ENCODE results near the gene CACNB3. TPM values are rescaled to one million over a fixed set of nuclear protein-coding genes. Genes with fewer than 3 reads are reported as not detected.

The CACNB3 gene
- total and polyA plus RNA-seq, 2 donors: 8.3 to 10.4 TPM

- DNase-seq (ENCODE audit: low read depth in 6 of 9, low spot score in 9 of 9): no peak
- no peak overlapping the region for H3K27ac ChIP-seq (ENCODE audit: low read depth in 1 of 2, low read length in 1 of 2)
- peaks cover 20 to 22% of the 10 kb centered on the region in 2 donors for H3K36me3 ChIP-seq (ENCODE audit: control insufficient read depth in 2 of 2, insufficient read depth in 2 of 2, low read length in 1 of 2)
- no peaks in the 10 kb centered on the region for H3K9me3 ChIP-seq (ENCODE audit: control insufficient read depth in 2 of 2, insufficient read depth in 1 of 2, low read length in 1 of 2)
- peaks cover 0 to 4% of the 10 kb centered on the region in 2 donors for H3K27me3 ChIP-seq (ENCODE audit: control insufficient read depth in 2 of 2, insufficient read depth in 1 of 2, low read length in 1 of 2)
- H3K4me3 ChIP-seq (ENCODE audit: low read length in 2 of 2): no peak overlapping the region
- H3K4me1 ChIP-seq (ENCODE audit: control insufficient read depth in 2 of 2, insufficient read depth in 2 of 2, low read length in 2 of 2): peaks cover 2 to 6% of the 10 kb centered on the region in 2 donors
- 96% methylated on average over 11 of the region's 11 CpGs for WGBS
Observed at GRCh38 chr12:48823281-48823680, 5.0 kb downstream of the CACNB3 start.

GRCh38 chr12:48824112-48824511 lies 5.8 kb downstream of the CACNB3 start:
- Histone ChIP-seq H3K4me3 (ENCODE audit: low read length in 2 of 2) (no peak overlapping the region), H3K27me3 (ENCODE audit: control insufficient read depth in 2 of 2, insufficient read depth in 1 of 2, low read length in 1 of 2) (peaks cover 0 to 1% of the 10 kb centered on the region in 2 donors), H3K36me3 (ENCODE audit: control insufficient read depth in 2 of 2, insufficient read depth in 2 of 2, low read length in 1 of 2) (peaks cover 29 to 31% of the 10 kb centered on the region in 2 donors), H3K27ac (ENCODE audit: low read depth in 1 of 2, low read length in 1 of 2) (no peak overlapping the region), H3K4me1 (ENCODE audit: control insufficient read depth in 2 of 2, insufficient read depth in 2 of 2, low read length in 2 of 2) (peaks cover under 1 to 1% of the 10 kb centered on the region in 2 donors), H3K9me3 (ENCODE audit: control insufficient read depth in 2 of 2, insufficient read depth in 1 of 2, low read length in 1 of 2) (no peaks in the 10 kb centered on the region)
- no peak for DNase-seq (ENCODE audit: low read depth in 6 of 9, low spot score in 9 of 9)
- WGBS: 96% methylated on average over 12 of the region's 12 CpGs

GRCh38 chr12:48824905-48825304 lies 6.6 kb downstream of the CACNB3 start:
- DNase-seq (ENCODE audit: low read depth in 6 of 9, low spot score in 9 of 9): no peak

GRCh38 chr12:48826209-48826855 lies 8.0 kb downstream of the CACNB3 start:
- Histone ChIP-seq H3K27me3 (ENCODE audit: control insufficient read depth in 2 of 2, insufficient read depth in 1 of 2, low read length in 1 of 2) (no peaks in the 10 kb centered on the region), H3K9me3 (ENCODE audit: control insufficient read depth in 2 of 2, insufficient read depth in 1 of 2, low read length in 1 of 2) (no peaks in the 10 kb centered on the region), H3K4me1 (ENCODE audit: control insufficient read depth in 2 of 2, insufficient read depth in 2 of 2, low read length in 2 of 2) (no peaks in the 10 kb centered on the region), H3K4me3 (ENCODE audit: low read length in 2 of 2) (no peak overlapping the region), H3K36me3 (ENCODE audit: control insufficient read depth in 2 of 2, insufficient read depth in 2 of 2, low read length in 1 of 2) (peaks cover 51 to 53% of the 10 kb centered on the region in 2 donors), H3K27ac (ENCODE audit: low read depth in 1 of 2, low read length in 1 of 2) (no peak overlapping the region)
- DNase-seq (ENCODE audit: low read depth in 6 of 9, low spot score in 9 of 9): no peak
- 96% methylated on average over 15 of the region's 15 CpGs for WGBS

More at GRCh38 chr12:48824905-48825304, 6.6 kb downstream of the CACNB3 start:
- H3K4me1 ChIP-seq (ENCODE audit: control insufficient read depth in 2 of 2, insufficient read depth in 2 of 2, low read length in 2 of 2): no peaks in the 10 kb centered on the region
- H3K27me3 ChIP-seq (ENCODE audit: control insufficient read depth in 2 of 2, insufficient read depth in 1 of 2, low read length in 1 of 2): no peaks in the 10 kb centered on the region
- H3K27ac ChIP-seq (ENCODE audit: low read depth in 1 of 2, low read length in 1 of 2): no peak overlapping the region
- 97% methylated on average over 4 of the region's 4 CpGs for WGBS
- H3K9me3 ChIP-seq (ENCODE audit: control insufficient read depth in 2 of 2, insufficient read depth in 1 of 2, low read length in 1 of 2): no peaks in the 10 kb centered on the region
- peaks cover 37 to 39% of the 10 kb centered on the region in 2 donors for H3K36me3 ChIP-seq (ENCODE audit: control insufficient read depth in 2 of 2, insufficient read depth in 2 of 2, low read length in 1 of 2)
- no peak overlapping the region for H3K4me3 ChIP-seq (ENCODE audit: low read length in 2 of 2)

- Histone ChIP-seq H3K9me3 (ENCODE audit: control insufficient read depth in 2 of 2, insufficient read depth in 1 of 2, low read length in 1 of 2) (no peaks in the 10 kb centered on the region), H3K27ac (ENCODE audit: low read depth in 1 of 2, low read length in 1 of 2) (no peak overlapping the region), H3K4me1 (ENCODE audit: control insufficient read depth in 2 of 2, insufficient read depth in 2 of 2, low read length in 2 of 2) (no peaks in the 10 kb centered on the region), H3K36me3 (ENCODE audit: control insufficient read depth in 2 of 2, insufficient read depth in 2 of 2, low read length in 1 of 2) (peaks cover 58 to 60% of the 10 kb centered on the region in 2 donors), H3K27me3 (ENCODE audit: control insufficient read depth in 2 of 2, insufficient read depth in 1 of 2, low read length in 1 of 2) (no peaks in the 10 kb centered on the region), H3K4me3 (ENCODE audit: low read length in 2 of 2) (no peak overlapping the region)
- 96% methylated on average over 8 of the region's 8 CpGs for WGBS
- no peak for DNase-seq (ENCODE audit: low read depth in 6 of 9, low spot score in 9 of 9)
Observed at GRCh38 chr12:48827026-48827425, 8.7 kb downstream of the CACNB3 start.

GRCh38 chr12:48827513-48828096 lies 9.3 kb downstream of the CACNB3 start:
- DNase-seq (ENCODE audit: low read depth in 6 of 9, low spot score in 9 of 9): no peak
- no peaks in the 10 kb centered on the region for H3K27me3 ChIP-seq (ENCODE audit: control insufficient read depth in 2 of 2, insufficient read depth in 1 of 2, low read length in 1 of 2)
- WGBS: 98% methylated on average over 17 of the region's 17 CpGs

GRCh38 chr12:48828293-48828692 lies 10.0 kb downstream of the CACNB3 start:
- Histone ChIP-seq H3K27me3 (ENCODE audit: control insufficient read depth in 2 of 2, insufficient read depth in 1 of 2, low read length in 1 of 2) (no peaks in the 10 kb centered on the region), H3K27ac (ENCODE audit: low read depth in 1 of 2, low read length in 1 of 2) (no peak overlapping the region), H3K36me3 (ENCODE audit: control insufficient read depth in 2 of 2, insufficient read depth in 2 of 2, low read length in 1 of 2) (peaks cover 70 to 72% of the 10 kb centered on the region in 2 donors), H3K4me3 (ENCODE audit: low read length in 2 of 2) (no peak overlapping the region), H3K9me3 (ENCODE audit: control insufficient read depth in 2 of 2, insufficient read depth in 1 of 2, low read length in 1 of 2) (no peaks in the 10 kb centered on the region), H3K4me1 (ENCODE audit: control insufficient read depth in 2 of 2, insufficient read depth in 2 of 2, low read length in 2 of 2) (no peaks in the 10 kb centered on the region)
- DNase-seq (ENCODE audit: low read depth in 6 of 9, low spot score in 9 of 9): no peak
- WGBS: 67% methylated on average over 2 of the region's 2 CpGs

More at GRCh38 chr12:48827513-48828096, 9.3 kb downstream of the CACNB3 start:
- no peak overlapping the region for H3K27ac ChIP-seq (ENCODE audit: low read depth in 1 of 2, low read length in 1 of 2)
- peaks cover 64 to 66% of the 10 kb centered on the region in 2 donors for H3K36me3 ChIP-seq (ENCODE audit: control insufficient read depth in 2 of 2, insufficient read depth in 2 of 2, low read length in 1 of 2)
- no peaks in the 10 kb centered on the region for H3K9me3 ChIP-seq (ENCODE audit: control insufficient read depth in 2 of 2, insufficient read depth in 1 of 2, low read length in 1 of 2)
- no peaks in the 10 kb centered on the region for H3K4me1 ChIP-seq (ENCODE audit: control insufficient read depth in 2 of 2, insufficient read depth in 2 of 2, low read length in 2 of 2)
- no peak overlapping the region for H3K4me3 ChIP-seq (ENCODE audit: low read length in 2 of 2)

- peaks cover 78 to 79% of the 10 kb centered on the region in 2 donors for H3K36me3 ChIP-seq (ENCODE audit: control insufficient read depth in 2 of 2, insufficient read depth in 2 of 2, low read length in 1 of 2)
- H3K4me1 ChIP-seq (ENCODE audit: control insufficient read depth in 2 of 2, insufficient read depth in 2 of 2, low read length in 2 of 2): no peaks in the 10 kb centered on the region
- 97% methylated on average over 16 of the region's 16 CpGs for WGBS
- no peak overlapping the region for H3K4me3 ChIP-seq (ENCODE audit: low read length in 2 of 2)
- no peaks in the 10 kb centered on the region for H3K9me3 ChIP-seq (ENCODE audit: control insufficient read depth in 2 of 2, insufficient read depth in 1 of 2, low read length in 1 of 2)
- H3K27ac ChIP-seq (ENCODE audit: low read depth in 1 of 2, low read length in 1 of 2): no peak overlapping the region
- no peaks in the 10 kb centered on the region for H3K27me3 ChIP-seq (ENCODE audit: control insufficient read depth in 2 of 2, insufficient read depth in 1 of 2, low read length in 1 of 2)
- no peak for DNase-seq (ENCODE audit: low read depth in 6 of 9, low spot score in 9 of 9)
Observed at GRCh38 chr12:48828841-48829575, 10.7 kb downstream of the CACNB3 start.

GRCh38 chr12:48831257-48831656 lies 13.0 kb downstream of the CACNB3 start:
- 98% methylated on average over 6 of the region's 6 CpGs for WGBS
- Histone ChIP-seq H3K4me3 (ENCODE audit: low read length in 2 of 2) (no peak overlapping the region), H3K27ac (ENCODE audit: low read depth in 1 of 2, low read length in 1 of 2) (no peak overlapping the region), H3K9me3 (ENCODE audit: control insufficient read depth in 2 of 2, insufficient read depth in 1 of 2, low read length in 1 of 2) (no peaks in the 10 kb centered on the region), H3K36me3 (ENCODE audit: control insufficient read depth in 2 of 2, insufficient read depth in 2 of 2, low read length in 1 of 2) (peaks cover 92 to 95% of the 10 kb centered on the region in 2 donors), H3K4me1 (ENCODE audit: control insufficient read depth in 2 of 2, insufficient read depth in 2 of 2, low read length in 2 of 2) (no peaks in the 10 kb centered on the region), H3K27me3 (ENCODE audit: control insufficient read depth in 2 of 2, insufficient read depth in 1 of 2, low read length in 1 of 2) (no peaks in the 10 kb centered on the region)
- DNase-seq (ENCODE audit: low read depth in 6 of 9, low spot score in 9 of 9): no peak

Data from thymus (tissue), 11 donors.